T-helper 2 cell treated with Interferon-gamma antibody and Interleukin-4, amounts not matched to agents 5 μg/mL and 100 μg/mL, for 36 hours (primary cell): ENCODE measurements around the gene AACS.
"Not testable (repeated sequence)": the region's sequence is repeated elsewhere in the genome, so short reads cannot be mapped to it uniquely, and the experiment has no call there.

Source experiments
- DNase-seq: peaks from one replicate; pipeline ENCODE4 v3.0.0; 2021; ENCODE audit warnings: low spot score
- H3K27ac Mint-ChIP-seq: one replicate; pipeline ENCODE4 v1.8.0; 2021; ENCODE audit warnings: mild to moderate bottlenecking, mixed read lengths
- H3K27me3 Mint-ChIP-seq: one replicate; pipeline ENCODE4 v1.8.0; 2021; ENCODE audit warnings: low read depth, mixed read lengths
- H3K36me3 Mint-ChIP-seq: one replicate; pipeline ENCODE4 v1.8.0; 2021; ENCODE audit warnings: low read depth, mixed read lengths
- H3K4me1 Mint-ChIP-seq: one replicate; pipeline ENCODE4 v1.8.0; 2021; ENCODE audit warnings: low read depth, mixed read lengths
- H3K4me3 Mint-ChIP-seq: one replicate; pipeline ENCODE4 v1.8.0; 2022; ENCODE audit warnings: mild to moderate bottlenecking, moderate library complexity, mixed read lengths
- H3K9me3 Mint-ChIP-seq: one replicate; pipeline ENCODE4 v1.8.0; 2021; ENCODE audit warnings: mixed read lengths

The AACS gene

GRCh38 chr12:125129591-125130255, 64.5 kb downstream of the AACS start:
- no peaks in the 10 kb centered on the region for H3K4me1 Mint-ChIP-seq
- H3K27me3 Mint-ChIP-seq, result no peaks in the 10 kb centered on the region
- H3K36me3 Mint-ChIP-seq, result peaks cover 4% of the 10 kb centered on the region
- DNase-seq, result no peak
- H3K9me3 Mint-ChIP-seq, result no peaks in the 10 kb centered on the region
- H3K27ac Mint-ChIP-seq, result no peak overlapping the region
- H3K4me3 Mint-ChIP-seq, result no peak overlapping the region

- no peak for DNase-seq
- Mint-ChIP-seq H3K4me1 (no peaks in the 10 kb centered on the region), H3K36me3 (peaks cover 2% of the 10 kb centered on the region), H3K27me3 (no peaks in the 10 kb centered on the region), H3K27ac (no peak overlapping the region), H3K9me3 (no peaks in the 10 kb centered on the region), H3K4me3 (no peak overlapping the region)
These were observed 66.7 kb downstream of the AACS start for GRCh38 chr12:125131958-125132357.

GRCh38 chr12:125132698-125133400, 67.6 kb downstream of the AACS start:
- no peak for DNase-seq
- H3K36me3 Mint-ChIP-seq, result peaks cover 2% of the 10 kb centered on the region
- no peaks in the 10 kb centered on the region for H3K9me3 Mint-ChIP-seq
- H3K27ac Mint-ChIP-seq, result no peak overlapping the region
- no peaks in the 10 kb centered on the region for H3K4me1 Mint-ChIP-seq
- H3K27me3 Mint-ChIP-seq, result no peaks in the 10 kb centered on the region
- no peak overlapping the region for H3K4me3 Mint-ChIP-seq

- H3K9me3 Mint-ChIP-seq, result no peaks in the 10 kb centered on the region
- no peak for DNase-seq
- H3K36me3 Mint-ChIP-seq, result peaks cover 4% of the 10 kb centered on the region
- H3K4me3 Mint-ChIP-seq, result no peak overlapping the region
- no peaks in the 10 kb centered on the region for H3K4me1 Mint-ChIP-seq
- no peaks in the 10 kb centered on the region for H3K27me3 Mint-ChIP-seq
- H3K27ac Mint-ChIP-seq, result no peak overlapping the region
These were observed 68.4 kb downstream of the AACS start for GRCh38 chr12:125133616-125134015.

GRCh38 chr12:125134576-125134975, 69.3 kb downstream of the AACS start:
- no peak overlapping the region for H3K27ac Mint-ChIP-seq
- no peaks in the 10 kb centered on the region for H3K27me3 Mint-ChIP-seq
- no peak for DNase-seq
- no peak overlapping the region for H3K4me3 Mint-ChIP-seq
- peaks cover 2% of the 10 kb centered on the region for H3K36me3 Mint-ChIP-seq
- H3K4me1 Mint-ChIP-seq, result no peaks in the 10 kb centered on the region
- H3K9me3 Mint-ChIP-seq, result no peaks in the 10 kb centered on the region

GRCh38 chr12:125135906-125136305, 70.7 kb downstream of the AACS start:
- Mint-ChIP-seq H3K4me1 (no peaks in the 10 kb centered on the region), H3K4me3 (no peak overlapping the region)

GRCh38 chr12:125136702-125137101, 71.5 kb downstream of the AACS start:
- no peak overlapping the region for H3K27ac Mint-ChIP-seq
- H3K4me3 Mint-ChIP-seq, result no peak overlapping the region
- peaks cover 2% of the 10 kb centered on the region for H3K36me3 Mint-ChIP-seq
- no peaks in the 10 kb centered on the region for H3K4me1 Mint-ChIP-seq
- no peaks in the 10 kb centered on the region for H3K27me3 Mint-ChIP-seq
- no peak for DNase-seq
- no peaks in the 10 kb centered on the region for H3K9me3 Mint-ChIP-seq

More at GRCh38 chr12:125135906-125136305, 70.7 kb downstream of the AACS start:
- Mint-ChIP-seq H3K36me3 (peaks cover 2% of the 10 kb centered on the region), H3K9me3 (no peaks in the 10 kb centered on the region), H3K27ac (no peak overlapping the region), H3K27me3 (no peaks in the 10 kb centered on the region)
- no peak for DNase-seq

- Mint-ChIP-seq H3K27me3 (no peaks in the 10 kb centered on the region), H3K9me3 (no peaks in the 10 kb centered on the region), H3K36me3 (peaks cover 2% of the 10 kb centered on the region), H3K27ac (no peak overlapping the region), H3K4me3 (no peak overlapping the region), H3K4me1 (no peaks in the 10 kb centered on the region)
- no peak for DNase-seq
These were observed 72.6 kb downstream of the AACS start for GRCh38 chr12:125137766-125138344.

- H3K27ac Mint-ChIP-seq, result no peak overlapping the region
- DNase-seq, result no peak
- no peak overlapping the region for H3K4me3 Mint-ChIP-seq
These were observed 75.3 kb downstream of the AACS start for GRCh38 chr12:125140279-125141209.

GRCh38 chr12:125141210-125141573, 76.0 kb downstream of the AACS start:
- H3K4me1 Mint-ChIP-seq, H3K4me3 Mint-ChIP-seq, H3K36me3 Mint-ChIP-seq, H3K27me3 Mint-ChIP-seq, H3K9me3 Mint-ChIP-seq, DNase-seq, H3K27ac Mint-ChIP-seq: not testable (repeated sequence)

More at GRCh38 chr12:125140279-125141209, 75.3 kb downstream of the AACS start:
- Mint-ChIP-seq H3K27me3 (no peaks in the 10 kb centered on the region), H3K36me3 (peaks cover 2% of the 10 kb centered on the region), H3K4me1 (no peaks in the 10 kb centered on the region), H3K9me3 (no peaks in the 10 kb centered on the region)

GRCh38 chr12:125142601-125143000, 77.4 kb downstream of the AACS start:
- Mint-ChIP-seq H3K27me3 (no peaks in the 10 kb centered on the region), H3K4me3 (no peak overlapping the region), H3K9me3 (no peaks in the 10 kb centered on the region), H3K4me1 (no peaks in the 10 kb centered on the region), H3K27ac (no peak overlapping the region), H3K36me3 (peaks cover 2% of the 10 kb centered on the region)
- no peak for DNase-seq

- H3K36me3 Mint-ChIP-seq, result no peaks in the 10 kb centered on the region
These were observed 78.3 kb downstream of the AACS start for GRCh38 chr12:125143491-125143890.

GRCh38 chr12:125145196-125145595, 80.0 kb downstream of the AACS start:
- no peaks in the 10 kb centered on the region for H3K4me1 Mint-ChIP-seq
- H3K27ac Mint-ChIP-seq, result no peak overlapping the region
- no peak overlapping the region for H3K4me3 Mint-ChIP-seq
- H3K9me3 Mint-ChIP-seq, result no peaks in the 10 kb centered on the region
- H3K36me3 Mint-ChIP-seq, result no peaks in the 10 kb centered on the region
- H3K27me3 Mint-ChIP-seq, result peaks cover 2% of the 10 kb centered on the region
- DNase-seq, result no peak

More at GRCh38 chr12:125143491-125143890, 78.3 kb downstream of the AACS start:
- no peak for DNase-seq
- Mint-ChIP-seq H3K9me3 (no peaks in the 10 kb centered on the region), H3K27me3 (no peaks in the 10 kb centered on the region), H3K4me3 (no peak overlapping the region), H3K4me1 (no peaks in the 10 kb centered on the region), H3K27ac (no peak overlapping the region)

- no peaks in the 10 kb centered on the region for H3K36me3 Mint-ChIP-seq
- no peak overlapping the region for H3K4me3 Mint-ChIP-seq
- H3K27me3 Mint-ChIP-seq, result peaks cover 2% of the 10 kb centered on the region
- DNase-seq, result no peak
- H3K4me1 Mint-ChIP-seq, result no peaks in the 10 kb centered on the region
- no peaks in the 10 kb centered on the region for H3K9me3 Mint-ChIP-seq
- no peak overlapping the region for H3K27ac Mint-ChIP-seq
These were observed 83.1 kb downstream of the AACS start for GRCh38 chr12:125148316-125148715.
